GM19043 (cell line): ENCODE measurements around the gene RPSA.
"Not testable (repeated sequence)": the region's sequence is repeated elsewhere in the genome, so short reads cannot be mapped to it uniquely, and the experiment has no call there.

Experiments
- ATAC-seq: cut with Tn5 transposase; IDR thresholded peaks from one replicate; pipeline ENCODE4 v1.9.1; 2021; ENCODE audit warnings: low read depth; ENCODE audit not compliant: unreplicated experiment

RPSA gene

GRCh38 chr3:39453134-39453533 is 46.6 kb downstream of the RPSA start:
- ATAC-seq = peak; percentile 80

DNA sequence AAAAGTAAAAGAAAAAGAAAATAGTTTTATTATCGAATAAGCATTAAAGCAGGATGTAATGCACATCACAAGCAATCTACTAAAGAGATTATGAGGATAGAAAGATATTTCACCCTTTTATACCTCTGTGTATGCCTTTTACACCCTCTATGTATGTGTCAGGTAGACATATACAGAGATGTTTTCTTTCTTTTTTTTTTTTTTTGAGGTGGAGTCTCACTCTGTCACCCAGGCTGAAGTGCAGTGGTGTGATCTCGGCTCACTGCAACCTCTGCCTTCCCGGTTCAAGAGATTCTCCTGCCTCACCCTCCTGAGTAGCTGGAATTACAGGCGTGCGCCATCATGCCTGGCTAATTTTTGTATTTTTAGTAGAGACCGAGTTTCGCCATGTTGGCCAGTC is 47.4 kb downstream of the RPSA start:
- not testable (repeated sequence) for ATAC-seq

DNA sequence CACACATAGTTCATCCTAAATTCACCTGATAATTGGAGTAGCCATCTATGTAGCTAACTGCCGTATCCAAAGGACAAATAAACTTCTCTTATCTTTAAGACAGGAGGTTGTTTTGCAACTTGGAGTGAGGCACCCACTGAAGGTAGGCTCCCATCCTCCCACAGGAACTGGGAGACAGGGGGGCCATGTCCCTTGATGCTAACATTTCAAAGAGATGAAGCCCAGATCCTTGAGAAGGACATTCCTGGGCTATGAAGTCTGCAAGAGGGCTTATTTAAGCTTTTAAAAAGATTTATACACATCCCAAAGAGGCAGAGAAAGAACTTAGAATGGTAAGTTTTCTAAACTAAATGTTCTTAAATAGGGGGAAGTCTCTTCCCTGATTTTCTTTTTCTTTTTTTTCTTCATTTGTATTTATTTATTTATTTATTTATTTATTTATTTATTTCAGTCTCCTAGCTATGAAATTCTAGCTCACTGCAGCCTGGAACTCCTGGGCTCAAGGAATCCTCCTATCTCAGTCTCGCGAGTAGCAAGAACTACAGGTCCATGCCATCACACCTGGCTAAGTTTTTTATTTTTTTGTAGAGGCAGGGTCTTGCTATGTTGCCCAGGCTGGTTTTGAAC is 48.2 kb downstream of the RPSA start:
- ATAC-seq = no peak

- no peak for ATAC-seq
Measured at GRCh38 chr3:39456159-39456558, 49.6 kb downstream of the RPSA start.

- no peak for ATAC-seq
Measured at GRCh38 chr3:39457361-39457760, 50.8 kb downstream of the RPSA start.

GRCh38 chr3:39458579-39458978 is 52.1 kb downstream of the RPSA start:
- not testable (repeated sequence) for ATAC-seq

GRCh38 chr3:39460677-39461076 is 54.2 kb downstream of the RPSA start:
- ATAC-seq = no peak
